Astrocyte (in vitro differentiated cells and primary cell): ENCODE data around the gene MRGPRE. TPM values are rescaled to one million over a fixed set of nuclear protein-coding genes. Genes with fewer than 3 reads are reported as not detected.

ENCODE experiments used
- DNase-seq: peaks from one replicate; pipeline ENCODE4 v3.0.0-alpha.2; 2010; ENCODE audit warnings: low read depth
- FAIRE-seq: peaks from 2 replicates; lab custom pipeline; 2011; peaks lifted over from hg19 to GRCh38; lab: Jason Lieb, UNC
- H2AFZ ChIP-seq: 2 replicates; pipeline ENCODE4 v1.6.0; 2012; ENCODE audit warnings: low read depth, low read length, inconsistent platforms
- H3K27ac ChIP-seq: 2 replicates; pipeline ENCODE4 v1.5.1; 2011; ENCODE audit warnings: low read depth, low read length, inconsistent platforms
- H3K27me3 ChIP-seq: 2 replicates; pipeline ENCODE4 v1.6.0; 2011; ENCODE audit warnings: low read length, inconsistent platforms; ENCODE audit not compliant: insufficient read depth
- H3K36me3 ChIP-seq: 2 replicates; pipeline ENCODE4 v1.5.1; 2011; ENCODE audit warnings: low read length, inconsistent platforms; ENCODE audit not compliant: insufficient read depth
- H3K4me1 ChIP-seq: 2 replicates; pipeline ENCODE4 v1.5.1; 2011; ENCODE audit warnings: low read length, inconsistent platforms; ENCODE audit not compliant: insufficient read depth
- H3K4me2 ChIP-seq: 2 replicates; pipeline ENCODE4 v1.6.0; 2012; ENCODE audit warnings: low read length, inconsistent platforms
- H3K4me3 ChIP-seq: 2 replicates; pipeline ENCODE4 v1.5.1; 2011; ENCODE audit warnings: low read depth, mild to moderate bottlenecking, low read length, inconsistent platforms; ENCODE audit not compliant: insufficient read depth
- H3K79me2 ChIP-seq: 2 replicates; pipeline ENCODE4 v1.6.0; 2012; ENCODE audit warnings: mild to moderate bottlenecking, low read length, inconsistent platforms; ENCODE audit not compliant: insufficient read depth
- H3K9ac ChIP-seq: 2 replicates; pipeline ENCODE4 v1.6.0; 2012; ENCODE audit warnings: mild to moderate bottlenecking, low read length, inconsistent platforms
- H3K9me3 ChIP-seq: 2 replicates; pipeline ENCODE4 v1.5.1; 2012; ENCODE audit warnings: low read depth, mild to moderate bottlenecking, low read length, inconsistent platforms; ENCODE audit not compliant: insufficient read depth
- H4K20me1 ChIP-seq: 2 replicates; pipeline ENCODE4 v1.6.0; 2012; ENCODE audit warnings: low read length, inconsistent platforms; ENCODE audit not compliant: insufficient read depth
- H3K27ac Mint-ChIP-seq: one replicate; pipeline ENCODE4 v1.8.0; 2021; ENCODE audit warnings: mild to moderate bottlenecking, mixed read lengths; ENCODE audit not compliant: unreplicated experiment
- H3K27me3 Mint-ChIP-seq: one replicate; pipeline ENCODE4 v1.8.0; 2021; ENCODE audit warnings: low read depth, mixed read lengths; ENCODE audit not compliant: unreplicated experiment
- H3K36me3 Mint-ChIP-seq: one replicate; pipeline ENCODE4 v1.8.0; 2021; ENCODE audit warnings: low read depth, mixed read lengths; ENCODE audit not compliant: unreplicated experiment
- H3K4me1 Mint-ChIP-seq: one replicate; pipeline ENCODE4 v1.8.0; 2021; ENCODE audit warnings: low read depth, mixed read lengths; ENCODE audit not compliant: unreplicated experiment
- H3K4me3 Mint-ChIP-seq: one replicate; pipeline ENCODE4 v1.8.0; 2021; ENCODE audit warnings: mild to moderate bottlenecking, moderate library complexity, mixed read lengths; ENCODE audit not compliant: unreplicated experiment
- H3K9me3 Mint-ChIP-seq: one replicate; pipeline ENCODE4 v1.8.0; 2021; ENCODE audit warnings: mild to moderate bottlenecking, mixed read lengths; ENCODE audit not compliant: unreplicated experiment
- EZH2 ChIP-seq: IDR thresholded peaks from 2 replicates; pipeline ENCODE4 v1.6.1; 2012; ENCODE audit warnings: mild to moderate bottlenecking, low read length, inconsistent platforms; ENCODE audit not compliant: insufficient read depth
- total RNA-seq: library from RNA; stranded (reverse); gene quantifications from 2 replicates; pipeline ENCODE4 v1.2.1, GENCODE V29; 2021
- TF ChIP-seq, protein P1 (sequence below): IDR thresholded peaks from 2 replicates; pipeline ENCODE4 v1.5.1; 2011; ENCODE audit warnings: low read depth, mild to moderate bottlenecking, inconsistent platforms, low read length, moderate library complexity; ENCODE audit not compliant: insufficient read depth

The MRGPRE gene
- total RNA-seq, 1 donor from 2014 or later = not detected

DNA sequence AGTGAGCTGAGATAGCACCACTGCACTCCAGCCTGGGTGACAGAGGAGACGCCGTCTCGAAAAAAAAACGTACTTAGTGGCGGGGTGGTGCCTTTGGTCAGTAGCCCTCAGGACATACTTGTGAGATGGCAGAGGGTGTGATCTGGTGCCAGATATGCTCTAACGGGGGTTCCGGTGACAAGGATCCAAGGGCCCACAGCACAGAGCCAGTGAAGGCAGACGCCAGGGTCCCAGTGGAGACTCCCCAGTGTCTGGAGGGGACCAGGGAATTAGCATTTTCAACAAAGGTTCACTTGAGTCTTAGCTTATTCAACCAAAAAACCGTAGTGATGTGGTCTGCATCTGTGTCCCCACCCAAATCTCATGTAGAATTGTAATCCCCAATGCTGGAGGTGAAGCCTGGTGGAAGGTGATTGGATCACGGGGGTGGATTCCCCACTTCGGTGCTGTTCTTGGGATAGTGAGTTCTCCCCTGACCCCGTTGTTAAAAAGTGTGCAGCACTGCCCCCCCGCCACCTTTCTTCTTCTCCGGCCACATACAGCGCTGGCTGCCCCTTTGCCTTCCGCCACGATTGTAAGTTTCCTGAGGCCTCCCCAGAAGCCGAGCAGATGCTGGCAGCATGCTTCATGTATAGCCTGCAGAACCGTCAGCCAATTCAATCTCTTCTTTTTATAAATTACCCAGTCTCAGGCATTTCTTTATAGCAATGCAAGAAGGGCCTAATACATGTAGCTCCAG, 40.5 kb downstream of the MRGPRE start:
- H3K27ac Mint-ChIP-seq = no peak overlapping the region
- Histone ChIP-seq H2AFZ (no peak overlapping the region), H3K36me3 (no peaks in the 10 kb centered on the region), H3K27me3 (peaks cover 6% of the 10 kb centered on the region), H3K4me3 (no peak overlapping the region), H3K79me2 (no peaks in the 10 kb centered on the region), H4K20me1 (no peaks in the 10 kb centered on the region), H3K9me3 (peaks cover 5% of the 10 kb centered on the region), H3K4me2 (no peak overlapping the region), H3K27ac (no peak overlapping the region), H3K9ac (no peak overlapping the region), H3K4me1 (no peaks in the 10 kb centered on the region)
- DNase-seq = no peak
- no peak overlapping the region for H3K4me3 Mint-ChIP-seq
- no peak for FAIRE-seq
- H3K27me3 Mint-ChIP-seq = peaks cover 21% of the 10 kb centered on the region
- H3K36me3 Mint-ChIP-seq = no peaks in the 10 kb centered on the region
- no peaks in the 10 kb centered on the region for H3K9me3 Mint-ChIP-seq
- peaks cover 2% of the 10 kb centered on the region for H3K4me1 Mint-ChIP-seq
- no peak for TF ChIP-seq EZH2
- TF ChIP-seq, protein P1, sequence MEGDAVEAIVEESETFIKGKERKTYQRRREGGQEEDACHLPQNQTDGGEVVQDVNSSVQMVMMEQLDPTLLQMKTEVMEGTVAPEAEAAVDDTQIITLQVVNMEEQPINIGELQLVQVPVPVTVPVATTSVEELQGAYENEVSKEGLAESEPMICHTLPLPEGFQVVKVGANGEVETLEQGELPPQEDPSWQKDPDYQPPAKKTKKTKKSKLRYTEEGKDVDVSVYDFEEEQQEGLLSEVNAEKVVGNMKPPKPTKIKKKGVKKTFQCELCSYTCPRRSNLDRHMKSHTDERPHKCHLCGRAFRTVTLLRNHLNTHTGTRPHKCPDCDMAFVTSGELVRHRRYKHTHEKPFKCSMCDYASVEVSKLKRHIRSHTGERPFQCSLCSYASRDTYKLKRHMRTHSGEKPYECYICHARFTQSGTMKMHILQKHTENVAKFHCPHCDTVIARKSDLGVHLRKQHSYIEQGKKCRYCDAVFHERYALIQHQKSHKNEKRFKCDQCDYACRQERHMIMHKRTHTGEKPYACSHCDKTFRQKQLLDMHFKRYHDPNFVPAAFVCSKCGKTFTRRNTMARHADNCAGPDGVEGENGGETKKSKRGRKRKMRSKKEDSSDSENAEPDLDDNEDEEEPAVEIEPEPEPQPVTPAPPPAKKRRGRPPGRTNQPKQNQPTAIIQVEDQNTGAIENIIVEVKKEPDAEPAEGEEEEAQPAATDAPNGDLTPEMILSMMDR = no peak

DNA sequence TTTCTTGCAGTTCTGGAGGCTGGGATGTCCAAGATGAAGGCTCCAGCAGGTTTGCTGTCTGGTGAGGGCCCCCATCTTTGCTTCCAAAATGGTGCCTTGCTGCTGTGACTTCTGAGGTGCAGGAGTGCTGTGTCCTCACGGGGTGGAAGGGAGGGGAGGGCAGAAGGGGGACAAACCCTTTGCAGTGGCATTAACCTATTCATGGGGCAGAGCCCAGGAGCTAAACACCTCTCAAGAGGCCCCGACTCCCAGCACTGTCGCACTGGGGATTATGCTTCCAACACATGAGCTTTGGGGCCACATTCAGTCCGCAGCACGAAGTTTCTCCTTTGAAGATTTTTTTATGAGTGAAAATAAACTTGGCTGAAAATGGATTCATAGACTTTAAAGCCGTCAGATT, 41.6 kb downstream of the MRGPRE start:
- H3K79me2 ChIP-seq = no peaks in the 10 kb centered on the region
- no peak for TF ChIP-seq EZH2
- TF ChIP-seq, protein P1 = no peak
- no peak overlapping the region for H3K4me3 ChIP-seq
- peaks cover 5% of the 10 kb centered on the region for H3K9me3 ChIP-seq
- no peak overlapping the region for H3K27ac ChIP-seq
- Mint-ChIP-seq H3K4me3 (no peak overlapping the region), H3K36me3 (no peaks in the 10 kb centered on the region), H3K27ac (no peak overlapping the region), H3K4me1 (no peaks in the 10 kb centered on the region), H3K9me3 (no peaks in the 10 kb centered on the region), H3K27me3 (peaks cover 21% of the 10 kb centered on the region)
- H3K9ac ChIP-seq = no peak overlapping the region
- DNase-seq = no peak
- H3K27me3 ChIP-seq = peaks cover 6% of the 10 kb centered on the region
- no peak for FAIRE-seq
- H4K20me1 ChIP-seq = no peaks in the 10 kb centered on the region
- no peak overlapping the region for H3K4me2 ChIP-seq
- no peak overlapping the region for H2AFZ ChIP-seq
- H3K4me1 ChIP-seq = no peaks in the 10 kb centered on the region
- no peaks in the 10 kb centered on the region for H3K36me3 ChIP-seq

DNA sequence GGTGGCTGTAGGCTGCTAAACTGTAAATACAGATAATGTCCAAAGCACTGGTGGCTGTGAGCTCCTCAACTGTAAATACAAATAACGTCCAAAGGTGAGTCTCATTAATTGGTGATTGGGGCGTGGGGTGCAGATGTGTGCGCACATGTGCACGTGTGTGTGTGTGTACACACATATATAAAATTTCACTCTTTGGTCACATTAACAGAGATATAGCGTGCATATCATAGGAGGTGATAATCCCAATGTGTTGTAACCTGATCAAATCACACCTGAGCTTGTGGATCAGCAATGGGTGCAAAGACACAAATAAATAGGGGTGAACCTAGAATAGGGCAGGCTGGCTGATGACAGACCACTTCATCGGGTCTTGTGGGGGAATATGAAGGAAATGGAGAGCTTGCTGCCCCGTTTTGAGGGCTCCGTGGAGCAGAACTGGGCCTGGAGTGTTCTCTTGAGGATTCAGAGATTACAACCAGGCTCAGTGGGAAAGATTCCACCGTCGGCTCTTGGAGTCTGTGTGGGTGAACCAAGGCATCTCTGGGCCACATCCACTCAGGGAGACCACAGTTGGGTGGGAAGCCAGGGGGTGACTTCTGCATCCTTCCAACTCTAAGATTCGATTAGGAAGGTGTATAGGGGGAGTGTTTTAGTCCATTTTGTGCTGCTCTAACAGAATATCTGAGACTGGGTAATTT, 42.2 kb downstream of the MRGPRE start:
- H3K27ac Mint-ChIP-seq = no peak overlapping the region
- Histone ChIP-seq H3K79me2 (no peaks in the 10 kb centered on the region), H3K36me3 (no peaks in the 10 kb centered on the region), H3K9ac (no peak overlapping the region), H3K27me3 (peaks cover 8% of the 10 kb centered on the region), H4K20me1 (no peaks in the 10 kb centered on the region), H3K4me3 (no peak overlapping the region), H3K27ac (no peak overlapping the region), H2AFZ (no peak overlapping the region), H3K4me1 (no peaks in the 10 kb centered on the region), H3K4me2 (no peak overlapping the region), H3K9me3 (peaks cover 5% of the 10 kb centered on the region)
- DNase-seq = no peak
- H3K4me3 Mint-ChIP-seq = no peak overlapping the region
- no peaks in the 10 kb centered on the region for H3K4me1 Mint-ChIP-seq
- H3K27me3 Mint-ChIP-seq = peaks cover 20% of the 10 kb centered on the region
- H3K9me3 Mint-ChIP-seq = no peaks in the 10 kb centered on the region
- H3K36me3 Mint-ChIP-seq = no peaks in the 10 kb centered on the region
- FAIRE-seq = no peak
- TF ChIP-seq, protein P1 = no peak
- TF ChIP-seq EZH2 = no peak
